ENCODE measurements around the gene FGF22.

- TF ChIP-seq, protein P1, sequence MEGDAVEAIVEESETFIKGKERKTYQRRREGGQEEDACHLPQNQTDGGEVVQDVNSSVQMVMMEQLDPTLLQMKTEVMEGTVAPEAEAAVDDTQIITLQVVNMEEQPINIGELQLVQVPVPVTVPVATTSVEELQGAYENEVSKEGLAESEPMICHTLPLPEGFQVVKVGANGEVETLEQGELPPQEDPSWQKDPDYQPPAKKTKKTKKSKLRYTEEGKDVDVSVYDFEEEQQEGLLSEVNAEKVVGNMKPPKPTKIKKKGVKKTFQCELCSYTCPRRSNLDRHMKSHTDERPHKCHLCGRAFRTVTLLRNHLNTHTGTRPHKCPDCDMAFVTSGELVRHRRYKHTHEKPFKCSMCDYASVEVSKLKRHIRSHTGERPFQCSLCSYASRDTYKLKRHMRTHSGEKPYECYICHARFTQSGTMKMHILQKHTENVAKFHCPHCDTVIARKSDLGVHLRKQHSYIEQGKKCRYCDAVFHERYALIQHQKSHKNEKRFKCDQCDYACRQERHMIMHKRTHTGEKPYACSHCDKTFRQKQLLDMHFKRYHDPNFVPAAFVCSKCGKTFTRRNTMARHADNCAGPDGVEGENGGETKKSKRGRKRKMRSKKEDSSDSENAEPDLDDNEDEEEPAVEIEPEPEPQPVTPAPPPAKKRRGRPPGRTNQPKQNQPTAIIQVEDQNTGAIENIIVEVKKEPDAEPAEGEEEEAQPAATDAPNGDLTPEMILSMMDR (IDR thresholded peaks at IDR 0.05 in 2 of 3, conservative IDR thresholded peaks at IDR 0.05 in 1 of 3; ENCODE audit: control insufficient read depth in 2 of 3, extremely low read depth in 1 of 3, insufficient read depth in 1 of 3, low read depth in 3 of 3, low read length in 3 of 3), result no peak
- TF ChIP-seq EP300 (IDR thresholded peaks at IDR 0.05; ENCODE audit: borderline replicate concordance in 1 of 2, control insufficient read depth in 1 of 2, low read depth in 2 of 2, low read length in 2 of 2), result no peak
- TF ChIP-seq RFX5 (IDR thresholded peaks at IDR 0.05; ENCODE audit: low read depth, low read length), result no peak
- TF ChIP-seq JUND (IDR thresholded peaks at IDR 0.05; ENCODE audit: low read depth, low read length), result no peak
- TF ChIP-seq SMC3 (IDR thresholded peaks at IDR 0.05; ENCODE audit: borderline replicate concordance, low read length), result no peak
These were observed 18.6 kb downstream of the FGF22 start for GRCh38 chr19:658059-658839.

All from GM12878 (cell line).